CD4-positive, alpha-beta T cell treated with Interleukin-12 subunit alpha and Interleukin-12 subunit beta, for 1 hour (primary cell): Measurements from ENCODE around the gene THY1.
"Not testable (repeated sequence)": the region's sequence is repeated elsewhere in the genome, so short reads cannot be mapped to it uniquely, and the experiment has no call there.

Experiments
- DNase-seq: peaks from one replicate; pipeline ENCODE4 v3.0.0-alpha.2; 2020

The THY1 gene

DNA sequence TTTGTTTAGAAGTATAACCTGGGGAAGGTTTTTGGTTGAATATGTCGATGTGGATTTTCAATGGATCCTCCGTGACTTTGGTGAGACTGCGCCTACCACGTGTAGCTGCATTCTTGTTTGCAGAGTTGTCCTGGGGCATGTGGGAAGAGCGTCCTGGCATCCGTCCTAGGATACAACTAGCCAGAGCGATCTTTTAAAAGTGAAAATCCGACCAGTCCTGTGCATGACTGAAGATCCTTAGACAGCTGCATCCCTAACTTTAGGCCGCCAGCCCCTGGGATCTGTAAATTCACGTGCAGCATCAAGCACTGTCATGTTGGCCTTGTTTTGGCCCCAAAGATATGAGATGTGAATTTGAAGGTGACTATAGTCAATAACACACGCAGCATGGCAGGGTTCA is 22.4 kb upstream of the THY1 start:
- DNase-seq: no peak

DNA sequence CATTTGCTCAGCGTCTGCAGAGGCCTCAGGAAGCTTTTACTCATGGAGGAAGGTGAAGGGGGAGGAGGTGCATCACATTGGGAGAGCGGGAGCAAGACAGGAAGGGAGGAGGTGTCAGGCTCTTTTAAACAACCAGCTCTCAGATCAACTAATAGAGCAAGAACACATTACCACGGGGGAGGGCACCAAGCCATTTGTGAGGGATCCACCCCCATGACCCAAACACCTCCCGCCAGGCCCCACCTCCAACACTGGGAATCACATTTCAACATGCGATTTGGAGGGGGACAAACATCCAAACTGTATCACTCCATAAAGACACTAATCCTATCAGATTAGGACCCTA is 18.9 kb upstream of the THY1 start:
- DNase-seq: no peak

DNA sequence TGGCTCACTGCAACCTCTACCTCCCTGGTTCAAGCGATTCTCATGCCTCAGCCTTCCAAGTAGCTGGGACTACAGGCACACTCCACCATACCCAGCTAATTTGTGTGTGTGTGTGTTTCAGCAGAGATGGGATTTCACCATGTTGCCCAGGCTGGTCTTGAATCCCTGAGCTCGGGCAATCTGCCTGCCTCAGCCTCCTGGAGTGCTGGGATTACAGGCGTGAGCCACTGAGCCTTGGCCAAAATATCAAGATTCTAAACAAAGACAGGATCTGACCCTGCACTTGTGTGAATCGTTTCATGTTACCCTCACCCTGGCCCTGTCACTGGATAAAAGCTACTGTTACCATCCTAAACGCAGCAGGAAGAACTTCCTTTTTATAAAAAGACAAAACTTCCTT is 15.6 kb upstream of the THY1 start:
- no peak for DNase-seq

DNA sequence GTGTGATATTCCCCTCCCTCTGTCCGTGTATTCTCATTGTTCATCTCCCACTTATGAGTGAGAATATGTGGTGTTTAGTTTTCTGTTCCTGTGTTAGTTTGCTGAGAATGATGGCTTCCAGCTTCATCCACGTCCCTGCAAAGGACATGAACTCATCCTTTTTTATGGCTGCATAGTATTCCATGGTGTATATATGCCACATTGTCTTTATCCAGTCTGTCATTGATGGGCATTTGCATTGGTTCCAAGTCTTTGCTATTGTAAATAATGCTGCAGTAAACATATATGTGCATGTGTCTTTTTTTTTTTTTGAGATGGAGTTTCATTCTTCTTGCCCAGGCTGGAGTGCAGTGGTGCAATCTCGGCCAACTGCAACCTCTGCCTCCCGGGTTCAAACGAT is 14.5 kb upstream of the THY1 start:
- DNase-seq: not testable (repeated sequence)

DNA sequence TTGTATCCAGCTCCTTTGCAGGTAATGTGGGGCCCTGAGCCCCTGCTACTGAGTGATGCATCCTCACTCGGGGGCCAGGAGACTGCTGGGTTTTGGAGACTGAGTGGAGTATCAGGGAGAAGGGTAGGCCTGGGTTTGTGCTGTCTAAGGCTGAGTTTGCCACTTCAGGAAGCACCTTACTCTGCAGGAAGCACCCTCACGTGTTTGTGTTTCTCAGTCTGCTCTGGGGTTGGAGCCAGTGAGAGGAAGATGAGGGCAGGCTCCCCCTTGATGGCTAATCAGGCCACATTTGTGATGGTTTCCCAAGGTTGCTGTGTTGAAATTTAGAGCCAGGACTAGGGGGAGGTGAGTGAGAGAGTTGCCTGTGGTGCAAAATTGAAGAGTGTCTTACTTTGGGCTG is 13.7 kb upstream of the THY1 start:
- DNase-seq: no peak

DNA sequence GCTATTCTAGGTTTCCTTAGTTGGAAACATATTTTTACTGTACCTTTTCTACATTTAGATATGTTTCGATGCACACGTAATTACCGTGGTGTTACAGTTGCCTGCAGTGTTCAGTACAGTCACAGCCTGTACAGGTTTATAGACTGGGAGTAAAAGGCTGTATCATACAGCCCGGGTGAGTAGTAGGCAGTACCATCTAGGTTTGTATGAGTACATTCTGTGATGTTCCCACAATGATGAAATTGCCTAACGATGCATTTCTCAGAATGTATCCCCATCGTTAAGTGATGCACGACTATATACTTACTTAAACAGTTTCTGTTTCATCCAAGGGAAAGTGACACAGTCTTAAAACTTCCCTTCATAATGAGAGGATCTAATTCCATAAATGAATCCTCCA is 13.1 kb upstream of the THY1 start:
- no peak for DNase-seq

DNA sequence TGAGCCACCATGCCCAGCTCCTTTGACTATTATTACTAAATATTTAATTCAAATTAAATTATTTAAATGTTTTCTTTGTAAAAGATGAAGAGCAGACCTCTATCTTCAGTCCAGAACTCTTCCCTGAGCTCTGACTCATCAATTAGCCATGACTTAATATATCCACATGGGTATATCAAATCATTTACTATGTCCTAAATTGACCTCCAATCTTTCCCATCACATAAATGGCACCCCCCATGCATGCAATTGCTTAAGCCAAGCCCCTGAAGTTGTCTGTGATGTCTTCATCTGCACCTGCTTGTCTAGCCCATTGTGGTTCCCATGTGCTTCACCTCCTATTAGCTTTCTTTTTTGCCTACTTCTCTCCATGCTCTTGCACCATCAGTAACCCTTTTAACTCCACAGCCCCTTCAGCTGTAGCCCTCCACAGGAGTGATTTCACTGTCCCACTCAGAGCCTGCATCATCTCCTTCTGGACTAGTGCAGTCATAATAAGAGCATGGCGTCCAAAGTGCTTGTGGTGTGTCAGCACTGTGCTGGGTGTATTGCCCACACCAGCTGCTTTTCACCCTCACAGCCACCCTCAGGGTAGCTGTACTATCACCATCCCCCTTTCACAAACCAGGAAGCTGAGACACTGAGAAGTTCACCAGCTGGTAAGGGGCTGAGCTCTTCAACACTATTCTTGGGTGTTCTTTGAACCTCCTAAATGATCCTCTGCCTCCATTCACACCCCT is 11.8 kb upstream of the THY1 start:
- DNase-seq: no peak

DNA sequence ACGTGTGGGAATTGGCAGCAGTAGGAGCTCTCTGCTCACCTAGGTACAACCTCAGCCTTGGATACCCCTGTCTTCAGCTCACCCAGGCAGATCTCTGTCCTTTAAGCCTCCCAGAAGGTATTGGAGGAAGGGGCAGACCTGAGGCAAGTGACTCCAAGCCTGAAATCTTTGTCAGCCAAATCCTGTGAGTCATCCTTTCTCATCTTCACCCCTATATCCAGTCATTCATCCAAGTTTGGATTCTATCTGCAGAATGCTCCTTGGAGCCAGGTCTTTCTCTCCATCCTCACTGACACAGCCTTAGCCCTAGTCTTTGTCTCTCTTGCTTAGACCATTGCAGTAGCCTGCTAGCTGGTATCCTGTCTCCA is 10.4 kb upstream of the THY1 start:
- DNase-seq: no peak

DNA sequence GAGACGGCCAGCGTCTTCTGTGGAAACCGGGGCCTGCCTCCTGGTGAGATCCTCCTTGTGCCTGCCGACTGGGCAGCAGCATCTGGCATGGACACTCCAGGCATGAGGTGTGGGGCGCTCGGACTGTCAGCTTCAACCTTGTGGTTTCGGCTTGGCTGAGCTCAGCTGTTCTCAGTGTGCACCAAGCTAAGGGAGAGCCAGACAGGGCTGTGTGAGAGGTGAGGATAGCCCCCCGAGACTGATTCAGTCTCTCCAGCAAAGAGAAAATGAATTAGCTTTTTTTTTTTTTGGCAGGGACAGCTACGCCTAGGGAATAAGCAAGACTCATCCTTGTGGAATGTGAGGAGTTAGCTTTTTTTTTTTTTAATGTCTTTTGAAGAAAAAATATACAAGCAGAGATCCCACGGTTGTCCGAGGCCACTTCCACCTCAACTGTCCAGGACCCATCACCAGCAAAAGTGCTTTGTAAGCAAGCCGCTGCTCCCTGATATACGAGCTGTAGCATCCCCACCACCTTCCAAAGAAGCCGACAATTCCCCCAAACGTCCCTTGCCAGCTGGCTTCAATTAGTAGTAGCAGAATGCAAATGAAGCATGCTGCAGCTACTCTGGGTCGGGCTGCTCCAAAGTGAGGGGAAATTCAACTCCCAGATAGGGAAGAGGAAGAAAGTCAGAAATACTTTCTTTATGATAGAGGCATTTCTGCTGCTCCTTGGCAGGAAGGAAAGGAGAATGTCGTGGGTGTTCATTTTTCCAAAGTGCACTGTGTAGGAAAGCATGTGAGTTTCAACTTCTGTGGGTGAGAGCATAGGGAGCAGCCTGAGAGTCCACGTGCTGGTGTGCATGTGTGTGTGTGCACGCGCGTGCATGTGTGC is 9.7 kb upstream of the THY1 start:
- DNase-seq: no peak

DNA sequence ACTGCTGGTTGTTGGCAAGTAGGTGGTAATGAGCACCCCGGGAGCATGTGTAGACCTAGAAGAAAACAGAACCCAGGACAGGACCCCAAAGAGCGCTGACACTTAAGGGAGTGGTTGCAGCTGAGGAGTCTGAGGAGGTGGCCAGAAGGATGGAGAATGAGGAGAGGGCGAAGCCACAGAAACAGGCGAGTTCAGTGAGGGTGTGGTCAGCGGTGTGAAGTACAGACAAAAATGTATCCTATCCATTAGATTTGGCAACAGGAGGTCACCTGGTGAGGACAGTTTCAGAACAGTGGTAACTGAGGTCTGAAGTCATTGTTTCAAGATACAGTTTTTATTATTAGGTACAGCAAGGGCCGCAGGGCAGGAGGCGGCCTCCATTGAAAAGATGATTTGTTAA is 8.6 kb upstream of the THY1 start:
- no peak for DNase-seq

DNA sequence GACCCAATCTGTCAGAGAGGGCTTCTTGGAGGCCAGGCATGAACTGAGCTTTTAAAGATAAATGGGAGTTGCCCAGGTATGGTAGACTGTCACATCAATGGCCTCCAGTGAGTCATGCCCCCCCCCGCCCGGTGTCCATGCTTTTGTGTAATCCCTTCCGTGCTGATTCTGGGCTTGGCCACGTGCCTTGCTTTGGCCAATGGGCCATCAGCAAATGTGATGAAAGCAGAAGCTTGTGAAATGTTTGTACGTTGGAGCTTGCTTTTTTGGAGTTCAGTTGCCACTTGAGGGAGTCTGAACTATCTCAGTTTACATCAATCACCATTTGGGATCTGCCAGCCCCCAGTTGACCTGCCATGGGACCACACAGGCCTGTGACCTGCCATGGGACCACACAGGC is 4.3 kb upstream of the THY1 start:
- no peak for DNase-seq

DNA sequence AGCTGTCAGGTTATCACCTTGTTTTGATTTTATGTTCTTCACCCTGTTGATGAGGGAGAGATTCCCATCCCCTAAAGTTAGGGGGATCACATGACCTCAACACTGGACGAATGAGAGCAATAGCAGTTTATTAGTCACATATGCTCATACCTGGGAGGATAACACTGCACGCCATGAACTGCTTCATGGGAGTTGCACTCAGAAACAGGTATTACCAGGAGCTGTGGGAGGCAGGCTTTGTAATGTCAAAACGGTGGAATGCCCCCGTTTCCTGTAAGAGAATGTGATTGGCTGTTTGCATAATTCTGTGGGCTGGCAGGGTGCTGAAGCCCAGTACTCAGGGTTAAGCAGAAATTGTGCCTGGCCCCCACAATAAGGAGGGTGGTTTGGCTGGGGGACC is 3.2 kb upstream of the THY1 start:
- DNase-seq: no peak

DNA sequence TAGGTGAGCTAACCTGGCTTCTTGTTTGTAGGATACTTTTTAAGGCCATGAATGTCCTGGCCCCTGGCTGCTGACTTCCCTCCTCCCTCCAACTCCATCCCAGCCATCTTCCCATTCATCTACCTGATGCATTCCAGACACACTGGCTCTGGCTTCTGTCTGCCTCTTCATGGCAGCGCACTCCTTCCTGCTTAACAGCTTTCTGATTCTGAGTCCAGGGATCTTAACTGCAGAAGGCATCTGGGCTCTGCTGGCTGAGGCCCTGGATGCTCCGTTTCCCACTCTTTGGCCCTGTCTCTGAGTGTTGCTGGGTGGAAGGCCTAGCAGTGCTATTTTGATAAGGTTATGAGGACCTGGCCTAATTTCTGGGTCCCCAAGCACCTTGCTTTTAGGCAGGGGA is 1.8 kb upstream of the THY1 start:
- DNase-seq: no peak

DNA sequence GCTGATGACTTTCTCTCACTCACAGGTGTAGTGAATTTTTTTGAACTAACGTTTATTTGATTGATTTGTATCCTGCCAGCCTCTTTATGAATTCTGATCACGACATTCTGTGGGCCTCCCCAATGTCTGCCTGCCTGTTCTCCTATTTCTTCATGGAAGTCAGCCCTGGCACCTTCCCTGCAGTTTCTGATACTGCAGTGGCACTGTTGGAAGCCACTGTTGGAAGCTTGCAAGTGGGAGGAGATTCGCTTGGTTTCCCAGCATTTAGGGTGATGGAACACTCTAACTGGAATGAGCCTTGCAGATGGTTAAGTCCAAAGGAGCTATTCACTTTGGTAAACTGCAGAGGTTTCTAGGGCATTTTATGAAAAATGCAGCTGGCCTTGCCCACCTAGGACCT is 1.3 kb upstream of the THY1 start:
- no peak for DNase-seq

DNA sequence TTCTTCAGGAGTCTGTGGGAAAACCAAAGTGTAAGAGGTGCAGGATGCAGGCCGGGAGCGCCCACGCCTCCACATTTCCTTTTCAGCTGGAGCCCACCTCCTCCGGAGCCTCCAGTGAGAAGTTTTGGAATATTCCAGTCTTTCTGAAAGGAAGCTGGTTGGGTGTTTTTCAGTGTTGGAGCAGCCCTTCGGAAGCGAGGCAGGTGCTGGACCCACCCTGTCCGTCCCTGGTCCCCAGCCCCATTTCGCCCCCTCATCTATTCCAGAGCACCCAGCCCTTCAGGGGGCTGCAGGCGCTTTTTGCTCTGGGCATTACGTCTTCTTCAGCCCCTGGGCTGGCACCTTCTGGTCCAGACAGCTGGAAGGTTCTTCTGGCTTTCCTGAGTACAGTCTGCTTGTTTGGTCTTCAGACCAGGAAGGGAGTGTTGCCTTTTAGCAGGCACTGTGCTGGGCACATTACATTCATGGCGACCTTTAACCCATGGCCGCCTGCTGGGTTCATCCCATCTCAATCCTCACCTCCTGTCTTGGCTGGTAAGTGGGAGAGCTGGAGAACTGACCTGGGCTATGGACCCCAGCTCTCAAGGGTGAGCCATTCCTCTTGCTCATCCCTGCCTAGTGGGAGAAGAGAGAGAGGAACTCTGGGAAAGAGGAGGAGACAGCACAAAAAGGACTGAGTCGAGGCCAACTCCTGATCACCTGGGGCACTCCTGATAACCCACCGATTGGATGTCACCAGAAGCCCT is 710 bp upstream of the THY1 start:
- DNase-seq: no peak

DNA sequence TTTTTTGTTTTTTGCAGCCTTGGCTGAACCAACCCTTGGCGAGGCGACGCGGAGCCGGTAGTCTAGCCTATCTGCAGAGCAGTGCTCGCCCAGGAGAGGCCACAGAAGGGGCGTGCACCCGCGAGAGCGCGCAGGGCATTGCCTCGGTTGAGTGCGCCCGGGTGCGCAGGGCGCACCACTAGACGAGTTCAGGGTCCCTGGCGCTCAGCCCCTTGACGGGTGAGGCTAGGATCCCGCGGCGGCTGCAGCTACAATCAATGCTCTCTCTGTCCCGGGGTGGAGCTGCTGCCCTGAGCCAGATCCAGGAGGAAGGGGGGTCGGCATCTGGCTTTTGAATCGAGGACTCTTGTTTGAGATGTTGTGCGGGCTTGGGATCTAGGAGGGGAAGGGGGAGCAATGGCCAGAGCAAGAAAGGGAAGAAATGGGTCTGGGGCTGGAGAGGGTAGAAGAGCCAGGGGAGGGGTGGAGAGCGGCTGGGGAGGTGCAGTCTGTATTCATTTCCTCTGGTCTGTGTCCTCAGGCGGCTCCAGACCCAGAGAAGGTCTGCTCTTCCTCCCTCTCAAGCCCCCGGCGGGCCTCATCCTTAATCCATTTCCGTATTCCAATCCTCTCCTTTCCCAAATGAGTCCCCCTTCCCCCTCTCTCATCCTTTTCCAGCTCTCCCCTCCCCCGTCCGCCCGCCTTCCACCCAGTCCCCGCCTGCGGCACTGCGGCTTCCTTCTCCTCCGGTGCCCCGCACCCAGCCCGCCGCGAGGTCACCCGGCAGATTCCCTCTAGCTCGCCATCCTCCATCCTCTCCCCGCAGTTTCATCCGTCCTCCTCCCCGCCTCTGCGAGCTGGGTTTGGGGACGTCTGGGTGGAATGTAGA is 797 bp downstream of the THY1 start:
- DNase-seq: no peak

DNA sequence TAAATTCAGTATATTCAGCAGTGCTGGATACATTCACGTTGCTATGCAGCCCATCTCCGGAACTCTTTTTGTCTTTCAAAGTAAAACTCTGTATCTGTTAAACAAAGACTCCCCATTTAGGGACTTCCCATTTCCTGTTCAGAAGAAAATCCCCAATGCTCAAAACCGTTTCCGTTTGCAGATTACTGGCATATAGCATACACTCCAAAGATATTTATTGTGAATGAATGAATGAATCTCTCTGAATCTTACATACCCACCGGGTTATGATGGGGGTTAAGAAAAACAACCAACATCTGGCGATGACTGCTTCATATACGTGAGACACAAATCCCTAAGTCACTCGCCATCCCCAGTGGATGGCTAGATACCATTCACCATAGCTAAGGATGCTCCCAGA is 1.6 kb downstream of the THY1 start:
- no peak for DNase-seq

DNA sequence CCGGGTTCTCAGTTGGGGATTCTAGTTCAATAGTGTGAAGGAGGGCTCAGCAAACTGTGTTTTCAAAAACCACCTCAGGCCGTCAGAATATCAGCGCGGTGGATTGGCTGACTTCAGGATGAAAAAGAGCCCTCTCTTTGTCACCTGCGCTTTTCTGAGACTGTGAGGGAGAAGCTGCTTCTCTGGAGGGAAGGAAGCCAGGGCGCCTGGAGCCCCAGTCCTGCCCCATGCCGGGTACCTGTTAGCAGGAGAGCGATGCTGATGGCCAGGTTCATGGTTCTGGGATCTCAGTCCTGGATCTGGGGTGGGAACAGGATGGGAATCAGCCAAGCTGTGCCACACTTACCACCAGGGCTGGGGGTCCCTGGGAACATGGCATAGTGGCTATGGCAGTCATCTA is 2.3 kb downstream of the THY1 start:
- DNase-seq: no peak

DNA sequence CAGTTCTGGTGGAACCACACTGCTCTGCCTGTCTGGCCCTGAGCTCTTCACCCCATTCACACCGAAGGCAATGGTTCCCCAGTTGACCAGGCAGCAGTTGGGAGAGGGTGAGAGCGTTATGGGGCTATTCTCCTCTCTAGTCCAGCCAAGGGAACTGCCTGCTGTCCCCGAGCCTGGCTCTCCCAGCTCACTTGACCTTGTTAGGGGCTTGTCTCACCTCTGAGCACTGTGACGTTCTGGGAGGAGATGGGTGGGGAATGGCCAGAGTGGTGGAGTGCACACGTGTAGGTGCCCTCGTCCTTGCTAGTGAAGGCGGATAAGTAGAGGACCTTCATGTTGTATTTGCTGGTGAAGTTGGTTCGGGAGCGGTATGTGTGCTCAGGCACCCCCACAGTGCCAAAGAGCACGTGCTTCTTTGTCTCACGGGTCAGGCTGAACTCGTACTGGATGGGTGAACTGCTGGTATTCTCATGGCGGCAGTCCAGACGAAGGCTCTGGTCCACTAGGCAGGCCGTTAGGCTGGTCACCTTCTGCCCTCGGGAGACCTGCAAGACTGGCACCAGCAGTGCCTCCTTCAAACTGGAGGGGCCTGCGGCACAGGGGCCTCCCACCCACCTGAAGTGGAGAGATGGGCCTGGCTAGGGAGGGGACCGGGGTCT is 3.0 kb downstream of the THY1 start:
- DNase-seq: no peak

DNA sequence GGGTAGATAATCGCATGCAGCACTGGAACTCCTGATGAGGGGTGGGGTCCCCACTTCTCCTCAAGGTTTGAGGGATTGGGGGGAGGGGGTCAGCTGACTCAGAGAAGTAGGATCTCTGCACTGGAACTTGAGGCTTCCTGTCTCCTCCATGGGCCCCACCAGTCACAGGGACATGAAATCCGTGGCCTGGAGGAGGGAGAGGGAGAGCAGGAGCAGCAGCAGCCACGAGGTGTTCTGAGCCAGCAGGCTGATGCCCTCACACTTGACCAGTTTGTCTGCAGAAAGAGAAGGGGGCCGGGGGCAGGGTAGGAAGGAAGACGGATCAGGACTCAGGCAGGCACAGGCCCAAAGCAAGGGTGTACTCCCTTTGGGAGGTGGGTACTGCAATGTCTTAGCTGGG is 3.7 kb downstream of the THY1 start:
- DNase-seq: no peak

DNA sequence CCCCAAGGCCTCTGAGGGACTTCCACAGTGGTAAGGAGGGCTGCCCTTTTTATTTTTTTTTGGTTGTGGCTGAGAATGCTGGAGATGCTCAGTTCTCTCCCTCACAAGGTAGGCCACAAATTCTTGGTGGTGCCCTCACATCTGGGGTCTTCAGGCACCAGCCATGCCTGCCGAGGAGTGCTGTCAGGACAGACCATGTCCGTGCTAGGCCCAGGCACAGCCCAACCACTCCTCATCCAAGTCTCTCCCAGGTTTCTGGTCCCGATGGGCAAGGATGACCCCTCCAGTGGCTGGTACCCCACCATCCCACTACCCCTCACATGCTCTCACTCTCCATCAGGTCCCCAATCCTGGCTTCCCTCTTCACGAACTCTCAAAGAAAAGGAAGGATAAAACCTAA is 4.2 kb downstream of the THY1 start:
- DNase-seq: no peak

DNA sequence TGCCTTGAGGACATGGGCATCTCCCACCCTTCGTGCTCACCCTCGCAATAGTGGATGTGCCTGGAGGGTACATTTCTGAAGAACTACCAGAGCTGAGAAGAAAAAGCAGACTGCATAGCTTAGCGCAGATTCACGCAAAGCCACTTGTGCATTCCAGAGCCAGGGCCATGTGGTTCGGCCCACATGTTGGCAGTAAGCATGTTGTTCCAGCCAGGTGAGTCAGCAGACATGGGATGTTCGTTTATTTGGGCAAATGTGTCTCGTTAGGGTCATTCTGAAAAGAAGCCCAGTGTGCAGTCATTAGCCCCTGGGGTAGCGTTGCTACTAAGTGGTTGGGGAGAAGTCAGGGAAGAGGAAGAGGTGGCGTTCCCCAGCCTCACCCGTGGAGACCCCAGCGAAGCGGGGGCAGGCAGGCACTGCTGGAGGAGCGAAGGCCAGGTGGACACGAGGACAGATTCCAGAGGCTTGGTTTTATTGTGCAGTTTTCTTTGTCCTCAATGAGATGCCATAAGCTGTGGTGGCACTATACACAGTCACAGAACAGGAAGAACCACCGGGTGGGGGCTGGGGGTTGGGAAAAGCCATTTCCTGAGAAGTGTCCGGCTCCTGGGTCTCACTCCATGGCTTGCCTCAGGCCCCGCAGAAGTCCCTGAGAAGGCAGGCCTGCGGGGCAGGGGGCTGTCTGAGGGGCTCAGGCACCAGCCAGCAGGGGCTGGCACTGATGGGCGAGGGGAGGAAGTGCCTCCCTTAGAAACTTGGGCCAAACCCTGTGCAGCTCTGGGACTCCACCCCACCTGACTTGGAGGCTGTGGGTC is 5.0 kb downstream of the THY1 start:
- no peak for DNase-seq
